Heart left ventricle (tissue), 13 donors: ENCODE results near the gene CORO6.

Source experiments
- CTCF ChIP-seq, 12 donors: fragments of 200-600 bp; sonication (generic) in 4 of 12; IDR thresholded peaks; one replicate each; pipeline versions ENCODE4 v1.5.0 to v1.8.0; 2018 to 2022; ENCODE audit warnings: antibody characterized with exemption in 12 of 12, mild to moderate bottlenecking in 5 of 12
- POLR2A ChIP-seq, 2 donors: fragments of 450-650 bp; IDR thresholded peaks; one replicate each; pipeline ENCODE4 v1.6.1; 2017; ENCODE audit warnings: antibody characterized with exemption in 2 of 2, mild to moderate bottlenecking in 2 of 2, moderate library complexity in 2 of 2
- donor health status: ischemic (EF 13 %, LVEDD 7.1; RV severe dilation, severe dysfunction).
- donor health status: DM: no; HTN: yes; CAD: no.
- donor health status: DM: no; HTN: no; CAD: no.
- donor health status: ischemic (EF 25% LVEDD 6.9; RV normal size, moderate dysfunction).
- donor health status: ischemic (EF 25% LVEDD 5.7; RV mildly dilated, moderate dysfunction).
- donor health status: ischemic (EF 35%, LVEDD 5.7; RV mildly dilated, moderate dysfunction).
- donor health status: nonischemic (EF 11% LVEDD 7.7; RV severe dilation, severe dysfunction).
- donor health status: DM: yes; HTN: yes; CAD: no.
- donor health status: PGD.
- donor health status: ischemic (EF 29% LVEDD 5.4; RV normal size, mild dysfunction).
- donor health status: nonischemic (EF 23%, LVEDD 6.1; RV moderate dilation, normal function).

GRCh38 chr17:29611351-29612093 lies 11.2 kb downstream of the CORO6 start:
- no peak for TF ChIP-seq CTCF (IDR thresholded peaks at IDR 0.05)
- no peak for TF ChIP-seq POLR2A (IDR thresholded peaks at IDR 0.05)
